ENCODE results near the gene CPPED1.

CPPED1 gene

GRCh38 chr16:12609937-12610699 is 193.6 kb downstream of the CPPED1 start:
- no peaks in the 10 kb centered on the region for H3K27me3 ChIP-seq (ENCODE audit: low read depth, low read length)
- H4K20me1 ChIP-seq (ENCODE audit: insufficient read depth, low read length) = no peaks in the 10 kb centered on the region
- H3K4me3 ChIP-seq (ENCODE audit: low read length) = no peak overlapping the region
- H3K36me3 ChIP-seq (replicated peaks; ENCODE audit: low read depth, low read length) = no peaks in the 10 kb centered on the region
- H3K9ac ChIP-seq (ENCODE audit: low read length) = no peak overlapping the region
- H3K9me3 ChIP-seq (ENCODE audit: insufficient read depth, low read length) = no peaks in the 10 kb centered on the region
- H3K4me1 ChIP-seq (ENCODE audit: low read length) = peaks cover 27% of the 10 kb centered on the region
- TF ChIP-seq CTCF (IDR thresholded peaks at IDR 0.05; ENCODE audit: low read depth, low read length) = no peak
- no peak for TF ChIP-seq EZH2phosphoT487 (IDR thresholded peaks at IDR 0.05; ENCODE audit: low read depth)
- H3K27ac ChIP-seq (ENCODE audit: low read length) = no peak overlapping the region
- H3K4me2 ChIP-seq (ENCODE audit: low read length) = no peak overlapping the region
- H3K79me2 ChIP-seq (ENCODE audit: low read length) = no peaks in the 10 kb centered on the region
- H2AFZ ChIP-seq (ENCODE audit: low read depth, low read length) = no peak overlapping the region

Data from OCI-LY3 (cell line).